GM18498 (cell line): ENCODE data around the gene RBP3.

ENCODE experiments used
- ATAC-seq: cut with Tn5 transposase; IDR thresholded peaks from one replicate; pipeline ENCODE4 v1.9.1; 2021; ENCODE audit warnings: mild to moderate bottlenecking, moderate library complexity; ENCODE audit not compliant: unreplicated experiment

RBP3 gene

GRCh38 chr10:47348138-47348651 lies at the start of gene RBP3:
Gene RBP3 (plus strand): TSS chr10:47348363. CDS start chr10:47348485, 122 bp downstream.
- no peak for ATAC-seq

- no peak for ATAC-seq
Measured at GRCh38 chr10:47298715-47299114, 49.4 kb upstream of the RBP3 start.

GRCh38 chr10:47299611-47300428 lies 48.3 kb upstream of the RBP3 start, which contains the start of gene GDF10:
Gene GDF10 (plus strand): TSS chr10:47300197. CDS start chr10:47300652, 455 bp downstream.
- ATAC-seq, result no peak

- ATAC-seq, result no peak
Measured at GRCh38 chr10:47300429-47300931, 47.7 kb upstream of the RBP3 start.

GRCh38 chr10:47301833-47302232 lies 46.3 kb upstream of the RBP3 start:
- no peak for ATAC-seq

- ATAC-seq, result no peak
Measured at GRCh38 chr10:47303105-47303504, 45.1 kb upstream of the RBP3 start.

- no peak for ATAC-seq
Measured at GRCh38 chr10:47303866-47304265, 44.3 kb upstream of the RBP3 start.

GRCh38 chr10:47305566-47305965 lies 42.6 kb upstream of the RBP3 start:
- ATAC-seq, result no peak

GRCh38 chr10:47306387-47307210 lies 41.6 kb upstream of the RBP3 start:
- no peak for ATAC-seq

- no peak for ATAC-seq
Measured at GRCh38 chr10:47307381-47307780, 40.8 kb upstream of the RBP3 start.

GRCh38 chr10:47308775-47309174 lies 39.4 kb upstream of the RBP3 start:
- no peak for ATAC-seq

- no peak for ATAC-seq
Measured at GRCh38 chr10:47309408-47310089, 38.6 kb upstream of the RBP3 start.

- no peak for ATAC-seq
Measured at GRCh38 chr10:47310090-47310505, 38.1 kb upstream of the RBP3 start.

- no peak for ATAC-seq
Measured at GRCh38 chr10:47311193-47311931, 36.8 kb upstream of the RBP3 start.

GRCh38 chr10:47311932-47312662 lies 36.1 kb upstream of the RBP3 start:
- ATAC-seq, result peak; percentile 85

GRCh38 chr10:47312663-47312995 lies 35.5 kb upstream of the RBP3 start:
- no peak for ATAC-seq

GRCh38 chr10:47314416-47314970 lies 33.7 kb upstream of the RBP3 start:
- ATAC-seq, result no peak

GRCh38 chr10:47315421-47315820 lies 32.7 kb upstream of the RBP3 start:
- no peak for ATAC-seq

GRCh38 chr10:47316131-47316530 lies 32.0 kb upstream of the RBP3 start:
- no peak for ATAC-seq
